Glutamatergic neuron (in vitro differentiated cells): ENCODE results near the gene TBC1D26. TPM values are rescaled to one million over a fixed set of nuclear protein-coding genes. Genes with fewer than 3 reads are reported as not detected.
"Not testable (repeated sequence)": the region's sequence is repeated elsewhere in the genome, so short reads cannot be mapped to it uniquely, and the experiment has no call there.

Experiments
- DNase-seq: peaks from one replicate; pipeline ENCODE4 v3.0.0; 2022
- H3K27ac Mint-ChIP-seq: one replicate; pipeline ENCODE4 v1.8.0; 2020; ENCODE audit warnings: mild to moderate bottlenecking, mixed read lengths, inconsistent platforms; ENCODE audit not compliant: unreplicated experiment
- H3K27me3 Mint-ChIP-seq: one replicate; pipeline ENCODE4 v1.8.0; 2020; ENCODE audit warnings: mild to moderate bottlenecking, moderate library complexity, mixed read lengths, inconsistent platforms; ENCODE audit not compliant: unreplicated experiment
- H3K36me3 Mint-ChIP-seq: one replicate; pipeline ENCODE4 v1.8.0; 2020; ENCODE audit warnings: mild to moderate bottlenecking, mixed read lengths, inconsistent platforms; ENCODE audit not compliant: unreplicated experiment
- H3K4me1 Mint-ChIP-seq: one replicate; pipeline ENCODE4 v1.8.0; 2020; ENCODE audit warnings: mild to moderate bottlenecking, low read depth, mixed read lengths, inconsistent platforms; ENCODE audit not compliant: unreplicated experiment
- H3K4me3 Mint-ChIP-seq: one replicate; pipeline ENCODE4 v1.8.0; 2020; ENCODE audit warnings: mild to moderate bottlenecking, mixed read lengths, inconsistent platforms; ENCODE audit not compliant: unreplicated experiment
- H3K9me3 Mint-ChIP-seq: one replicate; pipeline ENCODE4 v1.8.0; 2020; ENCODE audit warnings: mild to moderate bottlenecking, moderate library complexity, mixed read lengths, inconsistent platforms; ENCODE audit not compliant: unreplicated experiment
- total RNA-seq: library from RNA; stranded (reverse); fragmentation: NEBNext Ultra II Directional; extraction: Animal tissue kit (Norgen Biotek cat#: 25700); gene quantifications from one replicate; pipeline ENCODE4 v1.2.1, GENCODE V29; 2021; ENCODE audit not compliant: unreplicated experiment
- TF ChIP-seq, protein P1 (sequence below): fragments of 200-600 bp; sonication (generic); IDR thresholded peaks from one replicate; pipeline ENCODE4 v1.5.0; 2021; ENCODE audit not compliant: partially characterized antibody, unreplicated experiment

The TBC1D26 gene
- total RNA-seq, 1 donor from 2014 or later = 2.4 TPM

DNA sequence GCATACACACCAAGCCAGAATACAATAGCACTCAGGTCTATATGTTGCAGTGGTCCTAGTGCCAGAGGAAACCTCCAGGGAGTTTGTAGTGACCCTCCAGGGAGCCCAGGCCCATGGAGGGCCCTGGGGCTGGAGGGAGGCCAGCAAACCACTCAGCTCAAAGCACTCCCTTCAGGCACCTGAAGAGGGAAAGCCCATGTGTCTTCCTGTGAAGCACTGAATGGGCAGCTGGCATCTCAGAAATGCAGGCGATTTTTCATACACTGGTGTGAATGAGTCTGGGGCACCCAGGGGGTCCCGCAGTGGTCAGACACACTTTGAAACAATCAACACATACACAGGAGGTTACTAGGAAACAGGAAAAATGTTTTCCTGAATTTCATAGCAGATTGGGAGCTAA, 12.8 kb downstream of the TBC1D26 start:
- TF ChIP-seq, protein P1, sequence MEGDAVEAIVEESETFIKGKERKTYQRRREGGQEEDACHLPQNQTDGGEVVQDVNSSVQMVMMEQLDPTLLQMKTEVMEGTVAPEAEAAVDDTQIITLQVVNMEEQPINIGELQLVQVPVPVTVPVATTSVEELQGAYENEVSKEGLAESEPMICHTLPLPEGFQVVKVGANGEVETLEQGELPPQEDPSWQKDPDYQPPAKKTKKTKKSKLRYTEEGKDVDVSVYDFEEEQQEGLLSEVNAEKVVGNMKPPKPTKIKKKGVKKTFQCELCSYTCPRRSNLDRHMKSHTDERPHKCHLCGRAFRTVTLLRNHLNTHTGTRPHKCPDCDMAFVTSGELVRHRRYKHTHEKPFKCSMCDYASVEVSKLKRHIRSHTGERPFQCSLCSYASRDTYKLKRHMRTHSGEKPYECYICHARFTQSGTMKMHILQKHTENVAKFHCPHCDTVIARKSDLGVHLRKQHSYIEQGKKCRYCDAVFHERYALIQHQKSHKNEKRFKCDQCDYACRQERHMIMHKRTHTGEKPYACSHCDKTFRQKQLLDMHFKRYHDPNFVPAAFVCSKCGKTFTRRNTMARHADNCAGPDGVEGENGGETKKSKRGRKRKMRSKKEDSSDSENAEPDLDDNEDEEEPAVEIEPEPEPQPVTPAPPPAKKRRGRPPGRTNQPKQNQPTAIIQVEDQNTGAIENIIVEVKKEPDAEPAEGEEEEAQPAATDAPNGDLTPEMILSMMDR = no peak
- Mint-ChIP-seq H3K27me3 (peaks cover 4% of the 10 kb centered on the region), H3K4me1 (no peaks in the 10 kb centered on the region), H3K27ac (no peak overlapping the region), H3K36me3 (peaks cover 8% of the 10 kb centered on the region), H3K9me3 (no peaks in the 10 kb centered on the region), H3K4me3 (no peak overlapping the region)
- DNase-seq = no peak

DNA sequence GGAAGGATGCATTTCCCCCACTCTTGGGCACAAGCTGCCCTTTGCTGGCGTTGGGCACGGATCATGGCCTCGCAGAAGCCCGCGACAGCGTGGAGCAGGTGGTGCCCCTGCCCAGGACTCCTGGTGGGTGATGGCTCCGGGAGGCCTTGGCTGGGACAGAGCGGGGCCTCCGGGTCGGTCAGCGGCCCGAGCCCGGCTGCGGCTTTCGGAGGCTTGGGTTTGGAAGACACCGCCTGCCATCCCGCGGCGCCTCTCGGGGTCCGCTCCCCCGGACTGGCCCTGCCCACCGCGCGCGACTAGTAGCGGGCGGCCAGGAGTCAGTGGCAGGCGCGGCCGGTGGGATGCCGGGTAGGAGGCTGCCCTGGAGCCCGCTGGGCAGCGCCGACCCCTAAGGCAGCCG, 17.3 kb downstream of the TBC1D26 start:
- not testable (repeated sequence) for H3K36me3 Mint-ChIP-seq, H3K9me3 Mint-ChIP-seq, DNase-seq, H3K4me3 Mint-ChIP-seq, H3K27me3 Mint-ChIP-seq, H3K4me1 Mint-ChIP-seq, H3K27ac Mint-ChIP-seq

DNA sequence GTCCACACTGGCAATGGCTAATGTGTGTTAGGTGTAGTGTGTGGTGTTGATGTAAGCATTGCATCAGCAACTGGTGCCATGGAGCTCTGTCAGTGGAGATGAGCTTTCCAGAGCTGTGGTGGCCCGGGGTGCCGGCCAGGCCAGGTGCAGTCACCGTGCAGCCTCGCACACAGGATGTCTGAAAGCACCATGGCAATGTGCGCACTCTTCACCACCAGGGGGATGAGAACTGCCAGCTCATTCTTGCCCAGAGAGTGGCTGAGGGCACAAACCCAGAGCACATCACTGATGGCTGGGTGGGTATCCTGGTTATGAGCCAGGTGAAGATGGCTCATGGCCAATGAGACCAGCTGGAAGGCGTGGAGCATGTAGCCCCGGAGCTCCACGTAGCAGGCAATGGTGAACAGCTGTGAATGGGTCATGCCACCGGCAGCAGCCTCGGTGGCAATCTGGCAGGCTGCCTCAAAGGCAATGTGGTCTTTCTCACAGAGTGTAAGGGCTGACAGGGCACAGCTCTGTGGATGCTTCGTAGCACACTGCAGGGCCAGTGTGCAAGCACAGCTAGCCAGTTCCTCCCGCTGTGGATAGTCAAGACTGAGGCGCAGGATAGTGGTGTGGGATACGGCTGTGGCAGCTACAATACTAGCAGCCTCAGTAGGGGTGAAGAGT, 36.9 kb downstream of the TBC1D26 start:
- not testable (repeated sequence) for H3K27ac Mint-ChIP-seq, H3K4me1 Mint-ChIP-seq, H3K36me3 Mint-ChIP-seq, H3K27me3 Mint-ChIP-seq, DNase-seq, H3K9me3 Mint-ChIP-seq, H3K4me3 Mint-ChIP-seq

DNA sequence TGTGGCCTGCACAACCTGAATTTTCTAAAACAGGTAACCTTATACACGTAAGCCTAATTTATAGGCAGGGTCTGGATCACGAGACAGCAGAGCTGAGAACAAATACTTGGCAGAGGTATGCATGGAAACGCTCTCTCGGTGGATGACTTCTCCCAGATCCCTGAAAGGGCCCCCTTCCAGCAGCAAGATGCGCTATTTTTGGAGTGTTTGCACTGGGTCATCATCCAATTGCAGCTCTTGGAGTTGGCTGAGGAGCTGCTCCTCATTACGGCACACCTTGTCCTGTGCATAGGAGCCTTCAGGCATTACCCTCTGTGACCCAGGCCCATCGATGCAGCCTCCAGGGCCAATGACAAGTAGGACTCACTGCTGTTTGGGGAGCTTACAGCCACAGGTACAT, 38.6 kb downstream of the TBC1D26 start:
- not testable (repeated sequence) for DNase-seq, H3K9me3 Mint-ChIP-seq, H3K27ac Mint-ChIP-seq, H3K27me3 Mint-ChIP-seq, H3K36me3 Mint-ChIP-seq, H3K4me1 Mint-ChIP-seq, H3K4me3 Mint-ChIP-seq

DNA sequence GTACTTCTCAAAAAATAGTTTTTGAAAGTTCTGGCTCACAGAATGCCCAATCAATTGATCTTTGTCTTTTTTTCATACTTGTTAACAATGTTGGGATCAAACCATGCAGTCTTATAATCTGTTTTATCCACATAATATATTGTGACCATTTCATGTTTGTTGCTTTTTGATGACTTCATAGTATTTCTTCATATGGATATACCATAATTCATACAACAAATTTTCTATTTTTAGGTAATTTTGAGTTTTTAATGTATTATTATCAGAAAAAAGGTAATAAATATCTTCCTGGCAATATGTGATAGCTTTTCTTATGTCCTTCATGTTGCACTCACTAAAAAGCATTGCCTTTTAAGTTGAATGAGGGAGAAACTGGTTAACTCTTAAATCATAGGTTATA, 44.8 kb downstream of the TBC1D26 start:
- peaks cover 1% of the 10 kb centered on the region for H3K27me3 Mint-ChIP-seq
- DNase-seq = no peak
- peaks cover 10% of the 10 kb centered on the region for H3K9me3 Mint-ChIP-seq
- TF ChIP-seq, protein P1 = no peak
- H3K36me3 Mint-ChIP-seq = peaks cover 35% of the 10 kb centered on the region
- no peaks in the 10 kb centered on the region for H3K4me1 Mint-ChIP-seq
- no peak overlapping the region for H3K4me3 Mint-ChIP-seq
- no peak overlapping the region for H3K27ac Mint-ChIP-seq

DNA sequence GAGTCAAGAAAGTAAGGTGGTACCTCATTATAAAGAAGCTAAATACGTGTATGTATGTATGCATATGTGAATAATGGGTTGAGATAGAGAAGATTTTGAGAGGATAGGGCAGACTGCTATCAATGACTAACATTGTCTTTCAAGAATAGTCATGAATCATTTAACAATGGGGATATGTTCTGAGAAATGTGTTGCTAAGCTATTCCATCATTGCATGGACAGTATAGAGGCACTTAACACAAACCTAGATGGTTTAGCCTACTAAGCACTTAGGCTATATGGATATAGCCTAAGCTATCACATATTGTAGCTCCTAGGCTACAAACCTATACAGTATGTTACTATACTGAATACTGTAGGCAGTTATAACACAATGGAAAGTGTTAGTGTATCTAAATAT, 45.2 kb downstream of the TBC1D26 start:
- no peak overlapping the region for H3K4me3 Mint-ChIP-seq
- peaks cover 10% of the 10 kb centered on the region for H3K9me3 Mint-ChIP-seq
- peaks cover 35% of the 10 kb centered on the region for H3K36me3 Mint-ChIP-seq
- TF ChIP-seq, protein P1 = no peak
- no peak for DNase-seq
- peaks cover 1% of the 10 kb centered on the region for H3K27me3 Mint-ChIP-seq
- H3K4me1 Mint-ChIP-seq = no peaks in the 10 kb centered on the region
- no peak overlapping the region for H3K27ac Mint-ChIP-seq
